Mesothelial cell of epicardium (in vitro differentiated cells): ENCODE measurements around the gene SLC27A3. TPM values are rescaled to one million over a fixed set of nuclear protein-coding genes. Genes with fewer than 3 reads are reported as not detected.

Source experiments
- DNase-seq, 2 experiments: peaks; one replicate each; pipeline ENCODE4 v3.0.0; 2021; ENCODE audit warnings: low spot score in 2 of 2; ENCODE audit not compliant: unreplicated experiment in 2 of 2
- H3K27ac Mint-ChIP-seq: 2 replicates; pipeline ENCODE4 v1.8.0; 2021; ENCODE audit warnings: mixed read lengths
- H3K27me3 Mint-ChIP-seq: 2 replicates; pipeline ENCODE4 v1.8.0; 2021; ENCODE audit warnings: low read depth, mixed read lengths
- H3K36me3 Mint-ChIP-seq: 2 replicates; pipeline ENCODE4 v1.8.0; 2021; ENCODE audit warnings: mixed read lengths
- H3K4me1 Mint-ChIP-seq: 2 replicates; pipeline ENCODE4 v1.8.0; 2021; ENCODE audit warnings: mixed read lengths
- H3K4me3 Mint-ChIP-seq: 2 replicates; pipeline ENCODE4 v1.8.0; 2021; ENCODE audit warnings: mild to moderate bottlenecking, moderate library complexity, mixed read lengths
- H3K9me3 Mint-ChIP-seq: 2 replicates; pipeline ENCODE4 v1.8.0; 2021; ENCODE audit warnings: mixed read lengths
- total RNA-seq: library from RNA; stranded (reverse); gene quantifications from 3 replicates; pipeline ENCODE4 v1.2.1, GENCODE V29; 2021
- TF ChIP-seq, protein P1 (sequence below): fragments of 200-600 bp; sonication (generic); IDR thresholded peaks from one replicate; pipeline ENCODE4 v1.5.0; 2021; ENCODE audit warnings: antibody characterized with exemption; ENCODE audit not compliant: unreplicated experiment

Gene SLC27A3
- total RNA-seq, 1 donor from 2014 or later: 29.7 TPM

GRCh38 chr1:153793261-153793972, 18.2 kb downstream of the SLC27A3 start:
- Mint-ChIP-seq H3K9me3 (no peaks in the 10 kb centered on the region), H3K4me1 (peaks cover 7% of the 10 kb centered on the region), H3K27ac (no peak overlapping the region), H3K36me3 (no peaks in the 10 kb centered on the region), H3K4me3 (no peak overlapping the region), H3K27me3 (no peaks in the 10 kb centered on the region)
- DNase-seq: no peak
- TF ChIP-seq, protein P1, sequence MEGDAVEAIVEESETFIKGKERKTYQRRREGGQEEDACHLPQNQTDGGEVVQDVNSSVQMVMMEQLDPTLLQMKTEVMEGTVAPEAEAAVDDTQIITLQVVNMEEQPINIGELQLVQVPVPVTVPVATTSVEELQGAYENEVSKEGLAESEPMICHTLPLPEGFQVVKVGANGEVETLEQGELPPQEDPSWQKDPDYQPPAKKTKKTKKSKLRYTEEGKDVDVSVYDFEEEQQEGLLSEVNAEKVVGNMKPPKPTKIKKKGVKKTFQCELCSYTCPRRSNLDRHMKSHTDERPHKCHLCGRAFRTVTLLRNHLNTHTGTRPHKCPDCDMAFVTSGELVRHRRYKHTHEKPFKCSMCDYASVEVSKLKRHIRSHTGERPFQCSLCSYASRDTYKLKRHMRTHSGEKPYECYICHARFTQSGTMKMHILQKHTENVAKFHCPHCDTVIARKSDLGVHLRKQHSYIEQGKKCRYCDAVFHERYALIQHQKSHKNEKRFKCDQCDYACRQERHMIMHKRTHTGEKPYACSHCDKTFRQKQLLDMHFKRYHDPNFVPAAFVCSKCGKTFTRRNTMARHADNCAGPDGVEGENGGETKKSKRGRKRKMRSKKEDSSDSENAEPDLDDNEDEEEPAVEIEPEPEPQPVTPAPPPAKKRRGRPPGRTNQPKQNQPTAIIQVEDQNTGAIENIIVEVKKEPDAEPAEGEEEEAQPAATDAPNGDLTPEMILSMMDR: no peak

- Mint-ChIP-seq H3K4me3 (no peak overlapping the region), H3K4me1 (peaks cover 7% of the 10 kb centered on the region), H3K27me3 (no peaks in the 10 kb centered on the region), H3K36me3 (no peaks in the 10 kb centered on the region), H3K27ac (no peak overlapping the region), H3K9me3 (no peaks in the 10 kb centered on the region)
- no peak for DNase-seq
- TF ChIP-seq, protein P1: no peak
Observed at GRCh38 chr1:153793973-153794615, 18.9 kb downstream of the SLC27A3 start.

DNA sequence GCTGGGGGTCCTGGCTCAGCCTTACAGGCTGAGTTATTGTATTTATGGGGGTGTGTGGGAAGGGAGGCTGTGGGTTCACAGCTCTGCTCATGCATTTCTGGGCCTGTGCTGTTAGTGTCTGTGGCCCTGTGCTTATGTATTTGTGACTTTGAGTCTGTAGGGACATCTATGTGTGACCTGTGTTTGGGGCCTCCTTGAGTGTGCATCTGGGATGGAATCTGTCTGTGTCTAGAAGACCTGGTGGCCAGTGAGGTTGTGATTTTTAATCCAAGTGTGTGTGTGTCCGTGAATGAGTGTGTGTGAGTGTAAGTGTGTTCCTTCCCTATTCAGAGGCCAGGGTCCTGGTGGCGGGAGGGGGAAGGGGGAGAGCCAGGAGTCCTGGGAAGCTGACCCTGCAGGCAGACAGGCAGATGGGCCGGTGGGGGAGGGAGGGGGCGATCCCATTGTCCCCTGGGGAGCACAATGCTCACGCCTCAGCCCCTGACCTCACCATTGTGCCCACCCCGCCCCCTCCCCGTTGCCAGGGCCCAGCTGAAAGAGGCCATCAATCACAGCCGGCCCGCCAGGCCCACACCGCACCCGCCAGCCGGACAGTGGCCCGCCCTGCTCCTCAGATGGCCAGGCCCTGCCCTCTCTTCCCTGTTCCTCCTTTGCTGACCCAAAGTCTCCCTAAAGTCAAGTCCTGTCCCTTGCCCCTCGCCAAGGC, 19.6 kb downstream of the SLC27A3 start:
- H3K27ac Mint-ChIP-seq: no peak overlapping the region
- DNase-seq: no peak
- no peak overlapping the region for H3K4me3 Mint-ChIP-seq
- H3K9me3 Mint-ChIP-seq: no peaks in the 10 kb centered on the region
- no peaks in the 10 kb centered on the region for H3K27me3 Mint-ChIP-seq
- H3K36me3 Mint-ChIP-seq: no peaks in the 10 kb centered on the region
- peaks cover 7% of the 10 kb centered on the region for H3K4me1 Mint-ChIP-seq
- TF ChIP-seq, protein P1: no peak

- H3K27ac Mint-ChIP-seq: no peak overlapping the region
- no peak for DNase-seq
- H3K36me3 Mint-ChIP-seq: no peaks in the 10 kb centered on the region
- no peak overlapping the region for H3K4me3 Mint-ChIP-seq
- no peaks in the 10 kb centered on the region for H3K9me3 Mint-ChIP-seq
- TF ChIP-seq, protein P1: no peak
- peaks cover 4% of the 10 kb centered on the region for H3K4me1 Mint-ChIP-seq
- no peaks in the 10 kb centered on the region for H3K27me3 Mint-ChIP-seq
Observed at GRCh38 chr1:153795330-153795837, 20.2 kb downstream of the SLC27A3 start.

DNA sequence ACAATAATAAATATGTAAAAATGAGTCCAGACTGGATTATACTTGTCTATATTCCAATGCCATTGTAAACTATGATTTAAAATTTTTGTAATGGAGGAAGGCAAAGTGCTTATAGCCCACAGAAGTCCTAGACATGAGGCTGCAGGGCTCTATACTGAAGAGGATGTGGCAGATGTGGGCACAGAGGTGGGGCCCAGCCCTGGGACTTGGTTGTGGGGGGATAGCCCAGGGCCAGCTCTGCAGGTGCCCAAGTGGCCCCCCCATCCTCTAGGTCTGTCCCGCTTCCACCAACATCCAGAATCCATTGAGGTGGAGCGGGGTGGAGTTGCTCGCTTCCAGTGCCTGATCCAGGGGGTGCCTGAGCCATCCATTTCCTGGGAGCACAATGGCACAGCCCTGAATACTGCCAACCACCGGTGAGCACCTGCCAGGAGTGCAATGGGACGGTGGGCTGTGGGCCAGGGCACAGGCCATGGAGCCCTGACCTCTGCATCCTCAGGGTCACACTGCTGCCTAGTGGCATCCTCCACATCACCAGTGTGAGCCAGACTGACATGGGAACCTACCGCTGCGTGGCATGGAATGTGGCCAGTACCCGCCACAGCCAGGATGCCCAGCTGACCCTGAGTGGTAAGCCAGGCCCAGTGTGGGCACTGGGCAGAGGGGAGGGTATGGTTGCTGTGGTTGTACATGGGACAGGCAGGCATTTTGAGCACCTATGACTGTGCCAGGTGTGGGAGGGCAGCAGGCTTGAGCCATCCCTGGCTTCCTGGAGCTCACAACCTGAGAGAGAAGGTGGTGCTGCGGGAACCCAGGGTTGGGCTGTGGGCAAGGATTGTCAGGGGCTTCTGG, 21.0 kb downstream of the SLC27A3 start:
- no peak overlapping the region for H3K27ac Mint-ChIP-seq
- no peaks in the 10 kb centered on the region for H3K36me3 Mint-ChIP-seq
- H3K4me3 Mint-ChIP-seq: no peak overlapping the region
- H3K27me3 Mint-ChIP-seq: no peaks in the 10 kb centered on the region
- DNase-seq: no peak
- peaks cover 3% of the 10 kb centered on the region for H3K4me1 Mint-ChIP-seq
- no peaks in the 10 kb centered on the region for H3K9me3 Mint-ChIP-seq
- TF ChIP-seq, protein P1: no peak
